Kidney (tissue), 14 donors: ENCODE results near the gene GMDS. TPM values are rescaled to one million over a fixed set of nuclear protein-coding genes. Genes with fewer than 3 reads are reported as not detected.

Experiments used
- DNase-seq, 5 donors: peaks; one replicate each; pipeline ENCODE4 v3.0.0-alpha.2; 2013 to 2020
- FAIRE-seq: peaks from 2 replicates; lab custom pipeline; 2012; peaks lifted over from hg19 to GRCh38; lab: Jason Lieb, UNC
- H3K27ac ChIP-seq, 2 donors: one replicate each; pipeline ENCODE4 v1.7.0; 2013; ENCODE audit warnings: low read depth in 2 of 2, low read length in 2 of 2, inconsistent platforms in 1 of 2
- H3K27me3 ChIP-seq: one replicate; pipeline ENCODE4 v1.7.1; 2013; ENCODE audit warnings: low read length, inconsistent platforms; ENCODE audit not compliant: control insufficient read depth, insufficient read depth
- H3K36me3 ChIP-seq, 3 donors: one replicate each; pipeline versions ENCODE4 v1.7.0 to v1.7.1; 2013; ENCODE audit warnings: low read length in 3 of 3, control low read depth in 1 of 3, inconsistent platforms in 1 of 3; ENCODE audit not compliant: insufficient read depth in 3 of 3, control insufficient read depth in 2 of 3
- H3K4me1 ChIP-seq, 3 donors: one replicate each; pipeline versions ENCODE4 v1.7.0 to v1.7.1; 2013; ENCODE audit warnings: low read length in 3 of 3, inconsistent platforms in 1 of 3, low read depth in 1 of 3; ENCODE audit not compliant: control insufficient read depth in 2 of 3, insufficient read depth in 2 of 3
- H3K4me3 ChIP-seq, 3 donors: one replicate each; pipeline versions ENCODE4 v1.7.0 to v1.8.1; 2013; ENCODE audit warnings: low read length in 3 of 3, control low read depth in 1 of 3, inconsistent platforms in 1 of 3
- H3K9ac ChIP-seq, 3 donors: one replicate each; pipeline versions ENCODE4 v1.7.0 to v1.7.1; 2013; ENCODE audit warnings: low read length in 3 of 3, control low read depth in 1 of 3, inconsistent platforms in 1 of 3
- H3K9me3 ChIP-seq, 3 donors: one replicate each; pipeline versions ENCODE4 v1.7.0 to v1.7.1; 2013; ENCODE audit warnings: low read length in 3 of 3, control low read depth in 1 of 3, inconsistent platforms in 1 of 3; ENCODE audit not compliant: control insufficient read depth in 2 of 3, insufficient read depth in 1 of 3
- CTCF ChIP-seq: IDR thresholded peaks from 3 replicates; pipeline ENCODE4 v1.5.1; 2012; ENCODE audit warnings: mild to moderate bottlenecking, moderate library complexity, borderline replicate concordance; ENCODE audit not compliant: insufficient read depth; ENCODE audit errors: extremely low read depth
- intact Hi-C: fragments of 100-400 bp; cut with DNase I; formaldehyde crosslinking; loops from one replicate; pipeline ENCODE4 v1.11.1; 2022
- polyA plus RNA-seq: library from polyadenylated mRNA; stranded (reverse); fragments of 350-450 nt; fragmentation: Illumina TruSeq; extraction: RNeasy Lipid Tissue Mini Kit (QIAGEN cat#74804); gene quantifications from one replicate; pipeline ENCODE4 v1.2.3, GENCODE V29; 2014; ENCODE audit warnings: low read depth, low replicate concordance; ENCODE audit not compliant: insufficient read depth
- total RNA-seq: library from RNA; stranded (reverse); fragmentation: NEBNext Ultra II Directional; extraction: Animal tissue kit (Norgen Biotek cat#: 25700); gene quantifications from one replicate; pipeline ENCODE4 v1.2.1, GENCODE V29; 2021
- donor health status: control.
- donor health status: control.
- donor health status: control.
- donor health status: control.
- donor health status: control.
- donor health status: DM: yes; HTN: yes; CAD: no.
- donor health status: Normal renal cell carcinoma (clear cell type).

GMDS gene
- total and polyA plus RNA-seq, 2 donors from 2014 or later, result 49.6 to 63.7 TPM

DNA sequence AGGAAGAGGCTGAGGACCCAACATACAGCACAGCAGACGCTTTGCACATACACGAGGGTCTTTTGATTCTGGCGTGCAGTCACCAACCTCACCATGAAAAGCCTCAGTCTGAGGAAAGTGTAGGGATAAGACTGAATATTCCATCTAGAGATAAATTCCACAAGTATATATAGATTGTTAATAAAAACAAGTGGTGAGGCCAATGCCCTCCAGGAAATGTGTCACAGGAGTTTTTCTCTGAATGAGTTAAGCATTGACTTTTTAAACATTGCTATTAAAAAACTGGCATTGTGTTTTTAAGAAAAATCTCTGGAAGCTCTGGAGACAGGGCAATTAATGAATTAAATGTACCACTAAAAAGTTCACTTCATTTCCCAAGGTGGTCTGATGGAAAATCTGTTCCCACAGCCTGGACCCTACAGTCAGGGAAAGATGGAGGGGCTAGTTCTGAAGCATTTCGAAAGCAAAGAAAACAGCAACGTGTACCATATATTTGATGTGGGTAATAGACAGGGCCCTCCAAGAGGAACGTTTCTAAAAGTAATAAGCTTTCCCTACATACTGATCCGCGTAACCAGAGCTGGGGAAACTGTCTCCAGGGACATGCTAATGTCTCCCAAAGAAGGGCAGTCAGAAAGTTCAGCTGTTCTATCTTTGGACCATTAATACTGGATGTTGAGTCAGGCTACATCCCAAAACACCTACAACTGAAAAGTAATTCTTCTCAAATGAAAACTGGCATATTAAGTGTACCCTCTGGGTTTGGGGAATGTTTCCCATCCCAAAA is 334.6 kb downstream of the GMDS start:
- TF ChIP-seq CTCF, result no peak
- Histone ChIP-seq H3K4me3 (no peak overlapping the region), H3K4me1 (peaks cover 0 to 4% (median 0%) of the 10 kb centered on the region in 3 donors), H3K36me3 (no peaks in the 10 kb centered on the region), H3K9me3 (no peaks in the 10 kb centered on the region), H3K9ac (no peak overlapping the region), H3K27me3 (no peaks in the 10 kb centered on the region), H3K27ac (no peak overlapping the region)
- intact Hi-C loops, result no loop called here
- FAIRE-seq (no peak), DNase-seq (no peak)

DNA sequence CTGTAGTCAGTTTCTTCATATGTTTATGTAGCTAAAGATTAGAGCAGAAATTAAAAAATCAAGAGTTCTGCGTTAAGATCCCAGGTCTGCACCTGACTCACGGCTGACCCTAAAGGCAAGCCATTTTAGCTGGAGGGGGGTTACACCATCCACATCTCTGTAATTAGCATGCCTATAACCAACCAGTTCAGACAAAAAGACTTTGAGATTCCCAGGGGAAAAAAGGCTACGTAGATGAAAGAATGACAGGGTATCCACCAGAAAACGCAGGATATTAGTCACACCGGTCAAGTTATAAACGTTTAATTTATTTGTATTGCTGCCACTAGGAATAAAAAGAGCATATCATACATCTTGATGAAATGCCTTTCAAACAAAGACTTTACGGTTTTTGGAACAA is 336.6 kb downstream of the GMDS start:
- Histone ChIP-seq H3K27me3 (no peaks in the 10 kb centered on the region), H3K27ac (no peak overlapping the region), H3K9ac (no peak overlapping the region), H3K36me3 (no peaks in the 10 kb centered on the region), H3K4me1 (peaks cover 0 to 5% (median 4%) of the 10 kb centered on the region in 3 donors), H3K9me3 (no peaks in the 10 kb centered on the region), H3K4me3 (no peak overlapping the region)
- DNase-seq, result no peak
- intact Hi-C loops, result no loop called here
- no peak for TF ChIP-seq CTCF
- FAIRE-seq, result no peak

DNA sequence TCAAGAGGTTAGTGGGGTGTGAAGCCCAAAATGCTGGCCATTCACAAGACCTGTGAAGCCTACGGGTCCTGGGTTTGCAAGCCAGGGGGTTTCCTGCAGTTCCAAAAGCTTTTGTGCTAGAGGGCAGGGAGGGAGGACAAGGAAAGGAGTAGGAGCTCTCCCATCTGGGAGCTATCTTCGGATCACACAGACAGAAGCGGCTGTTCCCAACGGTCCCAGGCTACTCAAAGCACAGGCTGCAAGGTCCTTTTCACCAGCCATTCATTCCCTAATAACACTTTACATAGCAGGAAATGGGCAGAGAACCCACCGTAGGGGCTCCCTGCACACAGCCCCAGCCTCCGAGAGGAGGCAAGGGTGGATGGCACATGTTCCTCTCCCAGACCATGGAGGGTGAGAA is 338.8 kb downstream of the GMDS start:
- DNase-seq, result peak in 1 of 5 donors; percentile 61
- intact Hi-C loops, result no loop called here
- H3K9ac ChIP-seq, result no peak overlapping the region
- no peaks in the 10 kb centered on the region for H3K9me3 ChIP-seq
- H3K36me3 ChIP-seq, result no peaks in the 10 kb centered on the region
- peaks cover 0 to 5% (median 4%) of the 10 kb centered on the region in 3 donors for H3K4me1 ChIP-seq
- H3K27me3 ChIP-seq, result no peaks in the 10 kb centered on the region
- no peak overlapping the region for H3K4me3 ChIP-seq
- FAIRE-seq, result no peak
- H3K27ac ChIP-seq, result no peak overlapping the region
- no peak for TF ChIP-seq CTCF
